Glutamatergic neuron (in vitro differentiated cells): ENCODE measurements around the gene OBI1. TPM values are rescaled to one million over a fixed set of nuclear protein-coding genes. Genes with fewer than 3 reads are reported as not detected.
"Not testable (repeated sequence)": the region's sequence is repeated elsewhere in the genome, so short reads cannot be mapped to it uniquely, and the experiment has no call there.

Experiments used
- DNase-seq: peaks from one replicate; pipeline ENCODE4 v3.0.0; 2022
- H3K27ac Mint-ChIP-seq: one replicate; pipeline ENCODE4 v1.8.0; 2020; ENCODE audit warnings: mild to moderate bottlenecking, mixed read lengths, inconsistent platforms; ENCODE audit not compliant: unreplicated experiment
- H3K27me3 Mint-ChIP-seq: one replicate; pipeline ENCODE4 v1.8.0; 2020; ENCODE audit warnings: mild to moderate bottlenecking, moderate library complexity, mixed read lengths, inconsistent platforms; ENCODE audit not compliant: unreplicated experiment
- H3K36me3 Mint-ChIP-seq: one replicate; pipeline ENCODE4 v1.8.0; 2020; ENCODE audit warnings: mild to moderate bottlenecking, mixed read lengths, inconsistent platforms; ENCODE audit not compliant: unreplicated experiment
- H3K4me1 Mint-ChIP-seq: one replicate; pipeline ENCODE4 v1.8.0; 2020; ENCODE audit warnings: mild to moderate bottlenecking, low read depth, mixed read lengths, inconsistent platforms; ENCODE audit not compliant: unreplicated experiment
- H3K4me3 Mint-ChIP-seq: one replicate; pipeline ENCODE4 v1.8.0; 2020; ENCODE audit warnings: mild to moderate bottlenecking, mixed read lengths, inconsistent platforms; ENCODE audit not compliant: unreplicated experiment
- H3K9me3 Mint-ChIP-seq: one replicate; pipeline ENCODE4 v1.8.0; 2020; ENCODE audit warnings: mild to moderate bottlenecking, moderate library complexity, mixed read lengths, inconsistent platforms; ENCODE audit not compliant: unreplicated experiment
- CTCF ChIP-seq: fragments of 200-600 bp; sonication (generic); IDR thresholded peaks from one replicate; pipeline ENCODE4 v1.5.0; 2021; ENCODE audit not compliant: partially characterized antibody, unreplicated experiment
- total RNA-seq: library from RNA; stranded (reverse); fragmentation: NEBNext Ultra II Directional; extraction: Animal tissue kit (Norgen Biotek cat#: 25700); gene quantifications from one replicate; pipeline ENCODE4 v1.2.1, GENCODE V29; 2021; ENCODE audit not compliant: unreplicated experiment

OBI1 gene
- total RNA-seq, 1 donor from 2014 or later, result 16.7 TPM

DNA sequence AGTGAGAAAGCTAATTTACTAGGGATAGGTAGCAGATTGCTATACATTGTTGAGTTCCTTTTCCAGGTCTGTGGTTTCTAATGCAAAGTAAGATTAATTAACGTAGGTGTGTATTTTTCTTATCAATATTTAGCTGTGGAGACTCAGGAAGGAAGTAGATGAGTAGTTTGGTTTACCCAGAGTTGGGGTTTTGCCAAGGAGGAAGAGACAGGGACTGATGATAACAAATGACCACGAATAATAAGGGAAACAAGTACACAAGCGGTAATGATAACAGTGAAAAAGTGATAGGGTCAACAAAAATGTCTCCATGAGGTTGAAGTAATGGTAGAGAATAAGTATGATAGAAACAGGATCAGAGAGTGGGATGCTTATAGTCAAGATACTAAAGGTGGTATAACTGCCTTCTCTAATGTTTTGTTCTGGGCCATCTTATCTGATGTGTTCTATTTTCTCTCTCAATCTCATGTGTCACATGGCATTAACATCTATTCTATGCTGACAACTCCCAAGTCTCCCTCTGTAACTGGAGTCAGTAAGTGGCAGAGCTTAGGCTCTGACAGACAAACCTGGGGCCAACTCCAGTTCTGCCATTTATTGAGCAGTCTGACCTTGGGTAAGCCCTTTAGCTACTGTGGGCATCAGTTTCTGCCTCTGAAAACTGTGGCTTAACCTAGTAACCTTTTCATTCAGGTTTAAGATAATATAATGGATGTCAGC is 8.8 kb downstream of the OBI1 start:
- Mint-ChIP-seq H3K36me3 (no peaks in the 10 kb centered on the region), H3K27me3 (no peaks in the 10 kb centered on the region), H3K9me3 (no peaks in the 10 kb centered on the region), H3K4me3 (no peak overlapping the region), H3K27ac (no peak overlapping the region), H3K4me1 (peaks cover 15% of the 10 kb centered on the region)
- no peak for TF ChIP-seq CTCF
- DNase-seq, result no peak

DNA sequence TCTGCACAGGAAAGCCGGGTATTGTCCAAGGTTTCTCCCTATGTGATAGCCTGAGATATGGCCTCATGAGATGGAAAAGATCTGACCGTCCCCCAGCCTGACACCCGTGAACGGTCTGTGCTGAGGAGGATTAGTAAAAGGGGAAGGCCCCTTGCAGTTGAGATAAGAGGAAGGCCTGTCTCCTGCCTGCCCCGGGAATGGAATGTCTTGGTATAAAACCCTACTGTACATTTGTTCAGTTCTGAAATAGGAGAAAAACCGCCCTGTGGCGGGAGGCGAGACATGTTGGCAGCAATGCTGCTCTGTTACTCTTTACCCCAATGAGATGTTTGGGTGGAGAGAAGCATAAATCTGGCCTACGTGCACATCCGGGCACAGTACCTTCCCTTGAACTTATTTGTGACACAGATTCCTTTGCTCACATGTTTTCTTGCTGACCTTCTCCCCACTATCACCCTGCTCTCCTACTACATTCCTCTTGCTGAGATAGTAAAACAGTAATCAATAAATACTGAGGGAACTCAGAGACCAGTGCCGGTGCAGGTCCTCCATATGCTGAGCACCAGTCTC is 11.8 kb downstream of the OBI1 start:
- H3K9me3 Mint-ChIP-seq, H3K27me3 Mint-ChIP-seq, H3K4me3 Mint-ChIP-seq, DNase-seq, H3K27ac Mint-ChIP-seq, H3K36me3 Mint-ChIP-seq: not testable (repeated sequence)
- peaks cover 10% of the 10 kb centered on the region for H3K4me1 Mint-ChIP-seq

- Mint-ChIP-seq H3K9me3 (no peaks in the 10 kb centered on the region), H3K36me3 (no peaks in the 10 kb centered on the region), H3K4me1 (no peaks in the 10 kb centered on the region), H3K27ac (no peak overlapping the region), H3K27me3 (no peaks in the 10 kb centered on the region), H3K4me3 (no peak overlapping the region)
- no peak for TF ChIP-seq CTCF
- no peak for DNase-seq
Measured at GRCh38 chr13:78638216-78638615, 20.7 kb downstream of the OBI1 start.

DNA sequence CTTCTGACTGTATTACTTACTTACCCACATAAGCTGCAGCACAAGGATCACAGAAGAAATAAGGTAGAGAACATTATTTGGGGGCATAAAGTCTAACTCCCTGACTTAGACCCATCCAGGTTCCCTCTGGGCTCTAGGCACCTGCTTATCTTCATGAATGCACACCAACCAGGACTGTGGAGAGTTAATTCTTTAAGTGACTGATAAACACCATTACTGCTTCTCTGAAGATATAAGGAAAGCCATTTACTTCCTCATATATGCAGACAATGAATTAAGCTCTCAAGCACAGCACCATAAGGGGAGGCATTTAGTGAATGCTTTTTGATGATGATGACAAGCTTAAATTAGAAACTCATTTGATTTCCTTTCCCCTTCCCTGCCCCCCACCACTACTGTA is 22.5 kb downstream of the OBI1 start:
- no peak for TF ChIP-seq CTCF
- Mint-ChIP-seq H3K4me1 (no peaks in the 10 kb centered on the region), H3K27me3 (no peaks in the 10 kb centered on the region), H3K4me3 (no peak overlapping the region), H3K27ac (no peak overlapping the region), H3K36me3 (no peaks in the 10 kb centered on the region), H3K9me3 (no peaks in the 10 kb centered on the region)
- no peak for DNase-seq

DNA sequence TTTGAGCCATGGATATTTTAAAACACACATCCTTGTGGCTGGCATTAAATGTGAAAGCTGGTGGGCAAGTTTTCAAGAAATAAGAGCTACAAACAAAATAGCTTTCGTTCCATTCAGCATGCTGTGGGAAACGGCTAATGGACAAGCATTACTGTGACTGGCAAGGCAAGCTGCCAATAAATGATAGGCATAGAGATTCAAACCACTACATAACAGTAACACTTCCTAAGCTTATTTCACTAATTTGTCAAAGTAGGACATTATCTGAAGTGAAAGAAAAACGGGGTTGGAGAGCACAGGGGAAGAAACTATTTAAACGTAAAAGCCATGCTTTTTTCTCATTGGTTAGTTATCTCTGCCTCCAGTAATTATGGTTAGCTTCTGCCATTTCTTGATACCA is 26.0 kb downstream of the OBI1 start:
- H3K4me1 Mint-ChIP-seq, result no peaks in the 10 kb centered on the region
- DNase-seq, result no peak
- H3K27ac Mint-ChIP-seq, result no peak overlapping the region
- H3K36me3 Mint-ChIP-seq, result no peaks in the 10 kb centered on the region
- no peak for TF ChIP-seq CTCF
- no peaks in the 10 kb centered on the region for H3K9me3 Mint-ChIP-seq
- H3K27me3 Mint-ChIP-seq, result no peaks in the 10 kb centered on the region
- no peak overlapping the region for H3K4me3 Mint-ChIP-seq
